H54 (cell line): ENCODE results near the gene LONRF2.

Experiments used
- DNase-seq: peaks from one replicate; pipeline ENCODE4 v3.0.0; 2011; ENCODE audit warnings: low spot score, mixed read lengths; ENCODE audit not compliant: insufficient read length
- FAIRE-seq: peaks from 3 replicates; lab custom pipeline; 2011; peaks lifted over from hg19 to GRCh38; lab: Jason Lieb, UNC
- POLR2A ChIP-seq: IDR thresholded peaks from 2 replicates; pipeline ENCODE4 v1.6.1; 2011; ENCODE audit warnings: low read depth, mild to moderate bottlenecking, low read length

LONRF2 gene

GRCh38 chr2:100321179-100321865 lies 979 bp downstream of the LONRF2 start:
- FAIRE-seq (no peak), DNase-seq (peak; percentile 45)
- no peak for TF ChIP-seq POLR2A

- FAIRE-seq (peak; percentile 45), DNase-seq (no peak)
- no peak for TF ChIP-seq POLR2A
Observed at GRCh38 chr2:100320547-100321178, 1.6 kb downstream of the LONRF2 start.

GRCh38 chr2:100317634-100318033 lies 4.7 kb downstream of the LONRF2 start:
- FAIRE-seq = no peak
- no peak for DNase-seq

GRCh38 chr2:100309973-100310719 lies 12.2 kb downstream of the LONRF2 start:
- TF ChIP-seq POLR2A = no peak
- no peak for DNase-seq

More at GRCh38 chr2:100317634-100318033, 4.7 kb downstream of the LONRF2 start:
- no peak for TF ChIP-seq POLR2A

GRCh38 chr2:100309311-100309710 lies 13.0 kb downstream of the LONRF2 start:
- no peak for TF ChIP-seq POLR2A
- FAIRE-seq = no peak
- DNase-seq = no peak

More at GRCh38 chr2:100309973-100310719, 12.2 kb downstream of the LONRF2 start:
- no peak for FAIRE-seq

GRCh38 chr2:100303744-100304143 lies 18.6 kb downstream of the LONRF2 start:
- no peak for TF ChIP-seq POLR2A
- DNase-seq = no peak
- no peak for FAIRE-seq

- no peak for TF ChIP-seq POLR2A
- DNase-seq = no peak
- no peak for FAIRE-seq
Observed at GRCh38 chr2:100302585-100302892, 19.8 kb downstream of the LONRF2 start.

- no peak for TF ChIP-seq POLR2A
- FAIRE-seq = no peak
- no peak for DNase-seq
Observed at GRCh38 chr2:100301881-100302584, 20.3 kb downstream of the LONRF2 start.

GRCh38 chr2:100299548-100299947 lies 22.8 kb downstream of the LONRF2 start:
- TF ChIP-seq POLR2A = no peak
- no peak for FAIRE-seq
- DNase-seq = no peak

- no peak for DNase-seq
- no peak for FAIRE-seq
- TF ChIP-seq POLR2A = no peak
Observed at GRCh38 chr2:100297511-100297910, 24.8 kb downstream of the LONRF2 start.

- no peak for FAIRE-seq
- no peak for TF ChIP-seq POLR2A
- DNase-seq = no peak
Observed at GRCh38 chr2:100294162-100294497, 28.2 kb downstream of the LONRF2 start.

GRCh38 chr2:100293341-100294161 lies 28.8 kb downstream of the LONRF2 start:
- TF ChIP-seq POLR2A = no peak
- FAIRE-seq = no peak
- no peak for DNase-seq

GRCh38 chr2:100292022-100292580 lies 30.2 kb downstream of the LONRF2 start:
- TF ChIP-seq POLR2A = no peak
- DNase-seq (peak; percentile 69), FAIRE-seq (peak; percentile 84)
